Sigmoid colon (tissue), 4 donors: ENCODE measurements around the gene JAZF1.

Source experiments
- CTCF ChIP-seq, 4 experiments: fragments of 450-650 bp in 3 of 4; fragments of 200-600 bp in 1 of 4; IDR thresholded peaks; one replicate each; pipeline ENCODE4 v1.5.1; 2016 to 2019; ENCODE audit warnings: antibody characterized with exemption in 4 of 4, mild to moderate bottlenecking in 3 of 4, moderate library complexity in 2 of 4
- EP300 ChIP-seq, 4 donors: sonication (generic); formaldehyde crosslinking; IDR thresholded peaks; one replicate each; pipeline ENCODE4 v1.6.1; 2017; ENCODE audit warnings: antibody characterized with exemption in 4 of 4
- POLR2A ChIP-seq, 2 donors: fragments of 450-650 bp; IDR thresholded peaks; one replicate each; pipeline ENCODE4 v1.6.1; 2016; ENCODE audit warnings: antibody characterized with exemption in 2 of 2, mild to moderate bottlenecking in 2 of 2, moderate library complexity in 2 of 2
- POLR2AphosphoS5 ChIP-seq, 4 donors: sonication (generic); formaldehyde crosslinking; IDR thresholded peaks; one replicate each; pipeline ENCODE4 v1.6.1; 2017; ENCODE audit warnings: antibody characterized with exemption in 4 of 4

DNA sequence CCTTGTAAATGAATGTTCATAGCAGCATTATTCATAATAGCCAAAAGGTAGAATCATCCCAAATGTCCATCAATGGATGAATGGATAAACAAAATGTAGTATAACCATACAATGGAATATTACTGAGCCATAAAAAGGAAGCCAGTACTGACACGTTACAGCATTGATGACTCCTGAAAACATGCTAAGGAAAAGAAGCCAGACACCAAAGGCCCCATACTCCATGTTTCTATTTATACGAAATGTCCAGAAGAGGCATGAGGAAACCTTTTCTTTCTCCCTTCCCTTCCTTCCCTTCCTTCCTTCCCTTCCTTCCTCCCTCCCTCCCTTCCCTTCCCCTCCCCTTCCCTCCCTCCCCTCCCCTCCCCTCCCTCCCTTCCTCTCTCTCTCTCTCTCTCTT lies 131.9 kb downstream of the JAZF1 start:
- TF ChIP-seq CTCF (IDR thresholded peaks at IDR 0.05) = no peak
- no peak for TF ChIP-seq POLR2A (IDR thresholded peaks at IDR 0.05)
- TF ChIP-seq POLR2AphosphoS5 (IDR thresholded peaks at IDR 0.05) = no peak
- no peak for TF ChIP-seq EP300 (IDR thresholded peaks at IDR 0.05)
